Motor neuron (in vitro differentiated cells): ENCODE results near the gene XRCC4. TPM values are rescaled to one million over a fixed set of nuclear protein-coding genes. Genes with fewer than 3 reads are reported as not detected.

ENCODE experiments used
- ATAC-seq, 8 experiments: fragments of 200-7000 bp; cut with Tn5 transposase; replicated peaks in 6 of 8; 2 replicates each; pipeline ENCODE4 v1.8.0; 2021; ENCODE audit warnings: mild to moderate bottlenecking in 8 of 8, moderate library complexity in 8 of 8
- H3K27ac ChIP-seq, 2 donors: fragments of 250-450 bp; sonication (Bioruptor Pico); 2 replicates each; pipeline ENCODE4 v1.9.0; 2021; ENCODE audit warnings: antibody characterized with exemption in 2 of 2, mild to moderate bottlenecking in 2 of 2, moderate library complexity in 1 of 2
- H3K4me1 ChIP-seq, 2 donors: fragments of 250-450 bp; sonication (Bioruptor Pico); replicated peaks in 1 of 2; 2 replicates each; pipeline ENCODE4 v1.6.1; 2021; ENCODE audit warnings: antibody characterized with exemption in 2 of 2, mild to moderate bottlenecking in 2 of 2, moderate library complexity in 1 of 2
- H3K4me3 ChIP-seq, 5 donors: fragments of 250-450 bp; sonication (Bioruptor Pico); 2 replicates each; pipeline ENCODE4 v1.9.0; 2021; ENCODE audit warnings: antibody characterized with exemption in 5 of 5, mild to moderate bottlenecking in 5 of 5, moderate library complexity in 4 of 5
- WGBS, 10 experiments: fragments of 450-650 bp; shearing (Covaris generic); methylation state at CpG; one replicate each; pipeline ENCODE4 v1.0.0; 2022; 5-methylcytosine and 5-hydroxymethylcytosine counted together
- in situ Hi-C, 9 experiments: fragments of 400-800 bp; cut with MboI; loops; one replicate each; pipeline ENCODE4 v1.15.0; 2021; ENCODE audit warnings: low sequenced_read_pairs in 9 of 9, low pct_unique_long_range_greater_than_20kb in 2 of 9; ENCODE audit not compliant: unreplicated experiment in 9 of 9
- total RNA-seq, 8 experiments: library from RNA; unstranded; fragments of 300-600 nt; gene quantifications; 2 replicates each; pipeline versions ENCODE4 v1.2.3 to v1.2.4, GENCODE V29; 2022

The XRCC4 gene
- total RNA-seq, 8 experiments from 2014 or later = 8.4 to 16.8 (median 11.8) TPM

DNA sequence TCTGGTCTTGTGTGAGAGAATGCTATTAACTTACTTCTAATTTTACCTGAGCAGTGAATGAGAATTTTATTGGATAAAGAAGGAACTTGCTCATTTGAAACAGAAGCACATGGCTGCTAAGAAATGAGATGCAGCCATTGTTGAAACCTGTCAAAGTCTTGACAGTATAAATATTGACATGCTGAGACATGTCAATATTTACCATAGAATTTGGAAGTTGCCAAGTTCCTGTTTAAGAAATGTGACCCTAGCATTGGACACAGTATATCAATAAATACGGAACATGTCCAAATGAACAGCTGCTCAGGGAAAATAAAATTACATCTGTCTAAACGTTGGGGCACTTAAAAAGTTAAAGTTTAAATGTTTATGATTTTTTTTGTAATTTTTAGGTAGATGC is 7.8 kb downstream of the XRCC4 start:
- WGBS, 10 experiments = 50 to 92% (median 71%) methylated on average over 2 of the region's 2 CpGs; no CpG with 5 or more reads in 2 of the 10 experiments
- in situ Hi-C loops = no loop called here

DNA sequence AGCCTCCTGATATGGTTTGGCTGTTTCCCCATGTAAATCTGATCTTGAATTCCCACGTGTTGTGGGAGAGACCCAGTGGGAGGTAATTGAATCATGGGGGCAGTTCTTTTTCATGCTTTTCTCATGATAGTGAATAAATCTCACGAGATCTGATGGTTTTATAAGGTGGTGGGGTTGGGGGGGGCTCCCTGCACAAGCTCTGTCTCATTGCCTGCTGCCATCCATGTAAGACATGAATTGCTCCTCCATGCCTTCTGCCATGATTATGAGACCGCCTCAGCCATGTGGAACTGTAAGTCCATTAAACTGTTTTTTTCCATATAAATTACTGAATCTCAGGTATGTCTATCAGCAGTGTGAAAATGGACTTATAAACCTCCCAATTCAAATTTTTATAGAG is 12.8 kb downstream of the XRCC4 start:
- WGBS, 10 experiments = 40 to 100% (median 65%) methylated on average over 1 to 3 of the region's 3 CpGs; no CpG with 5 or more reads in 3 of the 10 experiments
- ATAC-seq = no peak
- in situ Hi-C loops = no loop called here
- H3K4me3 ChIP-seq = no peak overlapping the region
- H3K27ac ChIP-seq = no peak overlapping the region
- no peaks in the 10 kb centered on the region for H3K4me1 ChIP-seq

More for the DNA sequence above, 7.8 kb downstream of the XRCC4 start:
- H3K27ac ChIP-seq = no peak overlapping the region
- peak in 1 of 8 experiments; percentile 34 for ATAC-seq
- no peak overlapping the region for H3K4me3 ChIP-seq
- H3K4me1 ChIP-seq = no peaks in the 10 kb centered on the region

DNA sequence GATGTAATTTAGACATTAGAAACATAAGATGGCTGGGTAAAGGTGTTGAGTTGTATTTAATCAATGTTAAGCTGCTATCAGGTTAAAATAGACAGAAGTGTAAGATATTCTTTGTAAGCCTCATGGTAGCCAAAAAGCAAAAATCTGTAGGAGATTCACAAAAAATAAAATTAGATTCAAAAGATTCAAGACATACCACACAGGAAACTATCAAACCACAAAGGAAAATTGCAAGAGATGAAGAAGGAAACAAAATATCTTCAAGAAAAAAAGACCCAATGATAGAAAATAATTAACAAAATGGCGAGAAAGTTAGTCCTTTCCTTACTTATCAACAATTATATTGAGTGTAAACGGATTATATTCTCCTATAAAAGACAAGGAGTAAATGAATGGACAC is 15.3 kb downstream of the XRCC4 start:
- Histone ChIP-seq H3K4me3 (no peak overlapping the region), H3K27ac (no peak overlapping the region), H3K4me1 (no peaks in the 10 kb centered on the region)
- no peak for ATAC-seq
- WGBS, 10 experiments = 58 to 100% (median 91%) methylated on average over 1 to 2 of the region's 2 CpGs; no CpG with 5 or more reads in 1 of the 10 experiments
- in situ Hi-C loops = no loop called here

DNA sequence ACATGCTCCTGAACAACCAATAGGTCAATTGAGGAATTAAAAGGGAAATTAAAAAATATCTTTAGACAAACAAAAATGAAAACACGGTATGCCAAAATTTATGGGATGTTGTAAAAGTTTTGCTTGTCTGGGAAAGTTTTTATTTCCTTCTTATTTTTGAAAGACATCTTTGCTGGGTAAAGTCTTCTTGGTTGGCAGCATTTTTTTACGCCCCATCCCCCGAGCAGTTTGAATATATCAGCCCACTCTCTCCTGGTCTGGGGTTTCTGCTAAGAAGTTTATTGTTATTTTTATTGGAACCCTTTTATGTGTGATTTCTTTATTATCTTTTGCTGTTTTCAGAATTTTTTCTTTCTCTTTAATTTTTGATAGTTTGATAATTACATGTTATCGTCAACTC is 16.3 kb downstream of the XRCC4 start:
- no peak overlapping the region for H3K4me3 ChIP-seq
- 80 to 100% (median 95%) methylated on average over 3 to 4 of the region's 4 CpGs for WGBS, 10 experiments
- no peak overlapping the region for H3K27ac ChIP-seq
- in situ Hi-C loops = no loop called here
- no peaks in the 10 kb centered on the region for H3K4me1 ChIP-seq
- ATAC-seq = no peak

DNA sequence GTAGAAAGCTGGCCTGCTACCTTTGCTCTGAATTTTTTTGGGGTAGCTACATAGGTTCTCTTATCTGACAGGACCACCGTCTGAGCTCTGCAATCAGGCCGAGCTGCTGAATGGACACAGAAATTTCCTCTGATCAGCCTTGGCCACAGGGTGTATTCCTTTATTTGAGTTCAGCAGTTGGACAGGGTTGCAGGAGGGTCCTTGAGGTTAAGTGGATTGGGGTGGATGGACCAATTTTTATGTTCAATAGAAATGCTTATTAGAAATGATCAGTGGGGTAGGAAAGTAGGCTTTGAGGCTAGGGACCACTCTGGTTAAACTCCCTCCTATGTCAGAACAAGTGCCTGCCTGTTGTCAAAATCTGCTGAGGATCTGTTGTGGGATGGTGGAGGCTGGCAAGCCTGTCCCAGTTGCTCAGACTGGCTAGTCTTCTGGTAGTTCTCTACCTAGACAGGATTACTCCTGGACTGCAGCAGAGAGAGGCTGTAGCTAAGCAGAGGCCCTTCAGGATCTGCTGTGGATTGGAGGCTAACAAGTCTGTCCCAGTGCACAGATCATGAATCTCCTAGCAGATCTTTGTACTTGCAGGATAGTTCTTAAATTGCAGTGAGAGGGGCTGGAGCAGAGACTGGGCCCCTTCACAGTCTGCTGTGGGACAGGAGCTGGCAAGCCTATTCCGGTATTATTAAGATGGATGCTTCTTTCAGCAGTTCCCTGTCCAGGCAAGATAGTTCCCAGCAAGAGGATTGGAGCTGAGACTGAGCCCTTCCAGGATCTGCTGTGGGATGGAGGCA is 18.0 kb downstream of the XRCC4 start:
- 80 to 100% (median 94%) methylated on average over 1 to 3 of the region's 3 CpGs; no CpG with 5 or more reads in 5 of the 10 experiments for WGBS, 10 experiments
- Histone ChIP-seq H3K4me1 (no peaks in the 10 kb centered on the region), H3K4me3 (no peak overlapping the region), H3K27ac (no peak overlapping the region)
- peak in 4 of 8 experiments; percentile 17 to 57 (median 39) for ATAC-seq
- in situ Hi-C loops = no loop called here

DNA sequence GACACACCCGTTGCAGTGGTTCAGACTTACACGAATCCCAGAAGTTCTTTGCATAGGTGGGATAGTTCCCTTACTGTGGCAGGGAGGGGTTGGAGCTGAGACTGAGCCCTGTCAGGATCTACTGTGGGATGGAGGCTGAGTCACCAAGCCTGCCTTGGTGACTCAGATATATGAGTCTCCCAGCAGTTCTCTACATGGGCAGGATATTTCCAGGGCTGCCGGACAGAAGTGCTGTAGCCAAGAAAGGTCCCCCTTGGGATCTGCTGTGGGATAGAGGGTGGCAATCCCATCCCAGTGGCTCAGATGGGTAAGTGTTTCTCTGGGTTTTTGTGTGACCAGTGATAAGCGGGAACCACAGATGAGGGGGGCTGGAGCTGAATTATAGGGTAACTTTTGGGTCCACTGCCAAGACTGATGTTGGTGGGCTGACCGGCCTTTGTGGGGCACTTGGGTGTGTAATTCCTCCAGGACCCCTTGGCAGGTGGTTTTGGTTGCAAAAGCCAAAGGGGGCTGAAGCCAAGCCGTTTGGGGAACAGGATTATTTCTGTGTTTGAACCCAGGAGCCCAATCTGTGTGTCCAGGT is 18.7 kb downstream of the XRCC4 start:
- 0 to 100% (median 71%) methylated on average over 1 to 4 of the region's 6 CpGs; no CpG with 5 or more reads in 4 of the 10 experiments for WGBS, 10 experiments
- peak; percentile 41 to 100 (median 89) for ATAC-seq
- no peaks in the 10 kb centered on the region for H3K4me1 ChIP-seq
- in situ Hi-C loops = no loop called here
- no peak overlapping the region for H3K27ac ChIP-seq
- H3K4me3 ChIP-seq = no peak overlapping the region

DNA sequence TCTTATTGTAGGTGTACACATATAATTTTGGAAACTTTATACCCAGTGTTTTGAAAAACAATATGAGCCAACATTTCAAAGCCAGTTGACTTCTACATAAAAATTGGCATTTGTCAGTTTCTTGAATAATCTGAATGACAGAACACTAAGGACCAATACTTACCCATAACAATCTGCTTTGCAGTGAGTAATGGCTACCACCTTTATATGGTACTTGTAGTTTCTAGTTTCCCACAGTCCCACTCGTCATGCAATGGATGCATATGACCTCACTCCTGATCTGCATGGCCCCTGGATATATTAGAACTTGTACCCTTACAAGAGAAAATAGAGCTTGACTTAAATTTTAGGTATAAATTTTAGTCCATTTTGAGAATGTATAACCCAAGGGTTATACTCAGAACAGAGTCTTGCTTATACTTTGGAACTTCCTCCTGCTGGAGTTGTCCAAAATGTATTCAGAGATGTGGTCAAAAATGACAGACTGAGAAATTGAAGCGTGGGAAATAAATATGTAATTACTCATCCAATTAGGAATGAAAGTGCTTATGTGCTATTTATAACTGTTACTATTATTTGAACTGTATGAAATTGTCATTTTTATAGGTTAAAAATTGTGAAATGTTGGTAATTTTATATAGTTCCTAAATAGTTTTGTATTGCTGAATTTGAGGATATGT is 19.5 kb downstream of the XRCC4 start:
- in situ Hi-C loops = no loop called here
- Histone ChIP-seq H3K4me3 (no peak overlapping the region), H3K27ac (no peak overlapping the region), H3K4me1 (no peaks in the 10 kb centered on the region)
- 14 to 100% (median 79%) methylated on average over 1 to 2 of the region's 2 CpGs; no CpG with 5 or more reads in 2 of the 10 experiments for WGBS, 10 experiments
- no peak for ATAC-seq

DNA sequence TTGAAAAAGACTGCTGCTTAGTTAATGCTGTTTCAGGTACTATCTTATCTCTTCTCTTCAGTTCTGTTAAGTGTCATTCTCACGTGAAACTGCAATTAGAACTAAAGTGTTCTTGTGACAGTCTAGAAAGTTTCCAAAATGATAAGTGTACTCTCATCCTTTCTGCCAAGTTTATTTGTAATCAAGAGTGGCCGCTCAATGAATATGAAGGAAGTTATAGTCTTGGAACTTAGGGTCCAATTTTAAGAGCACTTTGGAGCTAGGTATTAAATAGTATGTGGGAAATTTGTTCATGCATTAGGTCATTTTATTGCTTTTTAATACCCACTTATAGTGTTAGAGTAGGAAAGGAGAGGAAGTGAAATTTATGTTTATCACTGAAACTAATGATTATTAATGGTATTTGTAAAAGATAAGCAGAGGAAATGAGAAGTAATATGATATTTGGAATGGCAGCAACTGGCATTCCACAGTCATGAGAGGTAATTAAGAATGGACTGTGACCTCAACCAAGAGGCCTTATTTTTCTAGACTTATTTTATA is 20.4 kb downstream of the XRCC4 start:
- Histone ChIP-seq H3K4me1 (no peaks in the 10 kb centered on the region), H3K27ac (no peak overlapping the region), H3K4me3 (no peak overlapping the region)
- 85 to 100% (median 100%) methylated on average over 1 to 2 of the region's 2 CpGs; no CpG with 5 or more reads in 1 of the 10 experiments for WGBS, 10 experiments
- in situ Hi-C loops = no loop called here
- ATAC-seq = no peak

DNA sequence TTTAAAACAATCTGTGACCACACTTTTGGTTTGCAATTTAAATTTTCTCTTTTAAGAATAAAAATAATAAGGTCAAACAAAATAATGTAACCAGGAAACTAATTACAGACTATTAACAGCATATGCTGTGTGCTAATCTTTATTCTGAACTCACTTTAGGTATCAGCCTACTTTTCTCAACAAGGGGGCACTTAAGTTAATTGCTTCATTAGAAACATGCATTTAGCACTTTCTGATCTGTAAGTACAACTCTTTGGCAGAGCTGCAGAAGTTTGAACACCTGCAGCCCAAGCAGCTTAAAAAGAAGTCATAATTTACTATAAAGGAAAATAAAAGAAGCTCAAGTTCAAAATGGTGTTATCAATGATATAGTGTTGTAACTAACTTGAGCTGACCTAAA is 21.7 kb downstream of the XRCC4 start:
- in situ Hi-C loops = no loop called here
- Histone ChIP-seq H3K4me3 (no peak overlapping the region), H3K27ac (no peak overlapping the region), H3K4me1 (no peaks in the 10 kb centered on the region)
- ATAC-seq = no peak

DNA sequence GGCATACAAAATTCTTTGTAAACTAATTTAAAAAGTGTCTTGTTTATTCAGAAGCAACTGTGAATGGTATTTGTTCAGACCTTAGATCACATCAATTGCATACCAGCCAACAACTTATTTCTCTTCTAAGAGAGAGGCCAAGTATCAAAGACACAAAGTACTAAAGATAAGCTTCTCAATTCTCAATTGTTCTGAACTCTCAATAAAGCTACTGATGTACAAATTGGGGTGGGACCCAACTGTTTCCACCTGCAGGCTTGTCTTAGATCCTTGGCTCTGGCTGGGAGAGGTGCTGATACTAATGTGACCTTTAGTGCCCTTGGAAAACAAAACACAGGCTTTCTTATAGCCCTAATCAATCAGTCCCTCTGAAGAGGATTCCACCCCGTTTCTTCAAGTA is 22.1 kb downstream of the XRCC4 start:
- no peak for ATAC-seq
- Histone ChIP-seq H3K27ac (no peak overlapping the region), H3K4me1 (no peaks in the 10 kb centered on the region), H3K4me3 (no peak overlapping the region)
- 0 to 100% (median 50%) methylated on average over 1 of the region's 1 CpG; no CpG with 5 or more reads in 5 of the 10 experiments for WGBS, 10 experiments
- in situ Hi-C loops = no loop called here

DNA sequence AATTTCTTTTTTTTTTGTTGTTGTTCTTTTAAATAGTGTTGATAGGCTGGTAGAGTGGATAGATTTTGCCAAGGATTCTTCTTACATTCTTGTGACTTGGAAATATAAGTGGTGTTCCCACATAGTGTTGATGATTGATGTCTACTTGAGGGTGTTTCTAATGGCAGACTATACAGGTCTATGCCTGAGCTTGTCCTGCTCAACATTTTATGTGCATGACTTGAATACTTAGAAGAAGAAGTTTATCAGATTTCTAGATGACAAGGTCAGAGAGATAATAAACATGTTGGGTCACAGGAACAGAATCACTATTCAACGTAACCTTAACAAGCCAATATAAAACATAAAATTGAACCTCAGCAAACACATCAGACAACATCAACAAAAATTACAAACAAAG is 24.2 kb downstream of the XRCC4 start:
- Histone ChIP-seq H3K4me1 (no peaks in the 10 kb centered on the region), H3K27ac (no peak overlapping the region), H3K4me3 (no peak overlapping the region)
- no peak for ATAC-seq
- WGBS, 10 experiments = 91 to 100% (median 100%) methylated on average over 1 of the region's 1 CpG
- in situ Hi-C loops = no loop called here

DNA sequence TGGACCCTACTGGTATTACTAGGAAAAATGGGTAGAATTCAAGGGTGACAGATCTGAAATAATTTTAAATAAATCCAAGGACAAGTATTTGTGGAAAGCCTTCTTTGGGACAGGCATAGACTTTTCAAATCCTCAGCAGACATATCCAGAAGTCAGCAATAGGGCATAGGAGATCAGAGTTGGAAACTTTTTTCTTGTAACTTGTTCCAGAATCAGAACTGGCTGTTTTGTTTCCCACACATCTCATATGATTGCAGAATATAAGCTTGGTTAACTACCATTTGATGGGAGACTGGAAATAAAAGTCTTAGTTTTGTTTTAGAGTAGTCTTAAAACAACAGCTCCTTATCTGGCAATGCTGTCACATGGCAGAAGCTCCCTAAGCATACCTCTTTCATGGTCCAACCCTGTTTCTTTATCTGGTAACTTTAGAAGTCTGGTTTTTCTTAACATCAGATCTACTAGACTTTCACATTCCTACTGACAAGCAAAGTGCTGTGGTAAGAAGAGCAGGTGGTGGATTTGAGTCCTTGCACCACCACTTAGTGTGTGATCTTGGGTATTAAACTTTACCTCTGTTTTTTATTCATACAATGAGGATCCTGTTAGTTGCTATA is 25.1 kb downstream of the XRCC4 start:
- no peak for ATAC-seq
- Histone ChIP-seq H3K27ac (no peak overlapping the region), H3K4me1 (no peaks in the 10 kb centered on the region), H3K4me3 (no peak overlapping the region)
- in situ Hi-C loops = no loop called here

DNA sequence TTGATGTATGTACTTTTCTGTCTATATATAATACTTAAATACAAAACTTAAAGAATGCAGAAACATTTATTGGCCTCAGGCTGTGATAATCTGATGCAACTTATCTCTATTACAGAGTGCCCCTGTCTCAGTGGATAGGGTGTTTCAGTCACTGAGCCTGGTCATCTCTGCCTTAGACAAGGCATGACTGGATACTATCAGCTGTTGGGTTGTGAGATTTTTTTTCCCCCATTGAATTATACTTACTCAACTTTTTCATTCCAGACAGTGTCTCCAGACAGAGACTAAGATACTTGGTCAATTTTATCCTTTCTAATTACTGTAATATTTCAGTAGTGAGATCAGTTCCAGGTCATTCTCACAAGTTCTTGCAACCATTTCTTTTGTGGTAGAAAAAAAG is 26.7 kb downstream of the XRCC4 start:
- H3K4me1 ChIP-seq = no peaks in the 10 kb centered on the region
- no peak for ATAC-seq
- H3K27ac ChIP-seq = no peak overlapping the region
- H3K4me3 ChIP-seq = no peak overlapping the region
- in situ Hi-C loops = no loop called here
